GM19372 (cell line): ENCODE data around the gene FBXO31.

Experiments used
- ATAC-seq: cut with Tn5 transposase; IDR thresholded peaks from one replicate; pipeline ENCODE4 v1.9.1; 2021; ENCODE audit warnings: mild to moderate bottlenecking, low read depth, moderate library complexity; ENCODE audit not compliant: unreplicated experiment

The FBXO31 gene

GRCh38 chr16:87383505-87384161 is at the start of gene FBXO31:
TSS of gene FBXO31 (minus strand) at chr16:87383776. CDS start at chr16:87383744, 32 bp downstream.
- ATAC-seq, result peak; percentile 52

DNA sequence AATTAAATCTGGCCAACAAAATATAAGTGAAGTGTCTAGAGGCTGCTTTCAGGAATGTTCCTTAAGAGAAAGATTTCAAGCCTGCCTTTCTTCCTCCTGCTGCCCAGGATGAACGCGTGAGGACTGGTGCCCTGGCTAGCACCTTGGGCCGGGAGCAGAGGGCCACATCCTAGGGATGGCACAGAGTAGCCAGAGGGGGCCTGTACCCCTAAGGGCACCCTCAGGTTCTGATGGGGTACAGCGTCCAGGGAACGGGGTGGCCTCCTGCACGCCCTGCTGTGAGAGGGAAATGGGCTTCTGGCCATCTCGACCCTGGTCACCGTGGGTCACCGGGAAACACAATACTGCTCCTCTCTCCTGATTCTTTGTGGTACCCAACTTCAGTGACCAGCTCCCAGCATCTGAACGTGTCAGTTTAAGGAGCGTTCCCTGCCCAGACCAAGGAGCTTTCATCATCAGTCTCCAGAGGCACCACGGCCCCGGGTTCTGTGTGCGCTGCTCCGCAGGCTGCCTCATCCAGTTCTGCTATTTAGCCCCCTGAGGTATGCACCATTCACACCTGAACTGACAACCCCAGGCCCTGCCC is 48.8 kb upstream of the FBXO31 start:
- no peak for ATAC-seq

DNA sequence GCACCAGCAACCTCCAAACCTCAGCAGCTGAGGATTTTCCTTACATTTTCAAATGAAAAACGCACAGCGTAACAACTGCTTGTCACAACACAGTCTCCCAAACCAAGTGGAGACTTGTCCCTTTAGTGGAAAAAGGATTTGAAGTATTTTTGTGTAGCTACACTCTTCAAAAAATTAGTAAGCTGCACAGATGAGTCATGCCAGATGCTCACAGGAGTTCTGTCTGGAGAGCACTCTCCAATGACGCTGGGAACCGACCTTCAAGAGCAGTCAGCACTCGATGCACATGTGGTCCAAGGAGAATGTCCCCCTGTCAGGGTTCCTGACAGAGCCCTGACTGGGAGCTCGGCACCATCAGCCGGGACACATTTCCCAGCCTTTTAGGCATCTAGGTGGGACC is 48.4 kb upstream of the FBXO31 start:
- ATAC-seq, result no peak

DNA sequence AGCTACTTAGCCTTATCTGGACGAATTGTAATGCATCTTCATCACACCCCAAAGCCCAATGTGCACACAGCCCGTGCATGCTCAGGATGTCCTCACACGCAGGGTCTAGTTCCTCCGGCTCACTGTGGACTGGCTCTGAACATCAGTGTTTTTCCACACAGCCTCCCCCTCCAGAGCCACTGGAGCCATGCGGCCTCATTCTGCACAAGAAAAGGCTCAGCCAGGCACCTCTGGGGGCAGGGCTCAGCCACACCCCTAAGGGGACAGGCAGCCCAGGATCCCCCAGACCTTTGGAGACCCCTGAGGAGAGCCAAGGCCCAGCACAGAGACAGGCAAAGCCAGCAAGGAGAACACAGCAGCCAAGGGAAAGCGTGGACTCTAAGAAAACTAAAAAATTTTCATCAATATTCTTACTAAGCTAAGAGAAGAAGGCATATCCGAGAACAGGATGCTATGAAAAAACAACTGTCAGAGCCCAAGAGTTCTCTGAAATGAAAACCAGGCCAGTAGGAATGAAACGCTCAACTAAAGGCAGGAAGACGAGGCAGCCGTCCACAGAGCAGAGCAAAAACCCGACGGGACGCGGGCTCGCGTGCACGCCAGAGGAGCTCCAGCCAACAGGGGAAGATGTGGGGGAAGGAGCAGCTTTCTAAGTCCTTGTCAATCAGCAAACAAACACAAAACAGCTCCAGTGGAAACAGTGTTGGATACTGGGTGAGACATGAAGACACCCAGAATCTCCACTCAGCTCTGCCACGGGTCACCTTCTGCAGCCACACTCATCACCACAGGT is 43.0 kb upstream of the FBXO31 start:
- ATAC-seq, result no peak

- no peak for ATAC-seq
These were observed 42.4 kb upstream of the FBXO31 start for GRCh38 chr16:87425941-87426340.

GRCh38 chr16:87424266-87424665 is 40.7 kb upstream of the FBXO31 start:
- ATAC-seq, result no peak

- ATAC-seq, result no peak
These were observed 39.9 kb upstream of the FBXO31 start for GRCh38 chr16:87423429-87423828.

- ATAC-seq, result no peak
These were observed 38.5 kb upstream of the FBXO31 start for GRCh38 chr16:87422106-87422505.

- ATAC-seq, result no peak
These were observed 37.7 kb upstream of the FBXO31 start for GRCh38 chr16:87421003-87421912.

DNA sequence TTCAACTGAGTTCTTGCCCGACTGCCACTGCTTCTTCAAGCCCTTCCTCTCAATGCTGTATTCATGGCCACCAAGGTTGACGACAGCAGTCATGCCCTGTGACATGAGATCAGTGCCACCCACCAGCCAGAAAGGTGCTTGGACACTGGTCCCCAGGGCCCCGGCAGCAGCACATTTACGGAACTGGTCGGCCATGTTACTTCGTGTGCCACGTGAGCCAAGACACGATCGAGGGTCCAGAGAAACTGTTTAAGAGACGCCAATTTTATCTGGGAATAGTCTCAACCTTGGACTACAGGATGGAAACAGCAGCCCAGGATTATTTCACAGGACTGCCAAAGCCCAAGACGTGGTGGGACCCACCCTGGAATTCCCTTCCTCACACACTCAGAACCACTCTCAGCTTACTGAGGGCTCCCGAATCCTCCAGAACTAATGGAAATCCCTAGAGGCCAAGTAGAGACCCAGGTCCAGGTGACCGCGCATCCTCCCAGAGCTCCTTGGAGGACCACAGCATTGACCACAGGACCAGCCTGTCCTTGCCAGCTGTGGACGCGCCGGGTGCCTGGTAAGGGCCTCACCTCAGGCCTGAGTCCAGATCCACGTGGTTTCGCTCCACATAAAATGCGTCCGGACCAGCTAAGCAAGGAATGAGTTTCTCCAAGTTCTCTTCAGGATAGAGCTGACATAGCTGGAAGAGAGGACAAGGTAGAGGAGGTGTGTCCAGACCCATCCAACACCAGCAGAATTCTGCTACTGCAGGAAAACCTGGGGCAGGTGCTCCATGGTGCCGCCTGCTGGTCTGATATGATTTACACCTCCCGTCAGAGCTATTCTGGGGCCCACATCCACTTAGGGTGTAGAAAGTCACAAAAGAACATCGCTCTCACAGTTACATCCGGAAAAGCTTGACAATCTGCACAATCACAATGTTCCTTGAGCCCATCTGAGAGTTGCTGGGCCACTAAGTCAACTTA is 36.7 kb upstream of the FBXO31 start:
- ATAC-seq, result no peak

DNA sequence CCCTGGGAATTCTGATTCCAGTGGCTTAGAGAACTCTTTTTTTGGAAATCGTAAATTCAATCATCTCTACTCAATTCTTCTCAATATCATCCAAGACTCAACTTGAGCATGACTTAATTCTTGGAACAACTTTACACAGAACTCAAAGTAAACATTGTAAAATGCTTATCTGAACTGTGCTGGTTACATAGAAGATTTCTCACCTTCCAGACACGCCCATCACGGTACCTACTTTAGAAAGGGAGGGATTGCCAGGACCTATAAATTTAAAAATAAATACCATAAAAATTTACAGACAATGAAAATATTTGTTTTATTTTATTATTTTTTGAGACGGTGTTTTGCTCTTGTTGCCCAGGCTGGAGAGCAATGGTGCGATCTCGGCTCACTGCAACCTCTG is 35.1 kb upstream of the FBXO31 start:
- ATAC-seq, result no peak

DNA sequence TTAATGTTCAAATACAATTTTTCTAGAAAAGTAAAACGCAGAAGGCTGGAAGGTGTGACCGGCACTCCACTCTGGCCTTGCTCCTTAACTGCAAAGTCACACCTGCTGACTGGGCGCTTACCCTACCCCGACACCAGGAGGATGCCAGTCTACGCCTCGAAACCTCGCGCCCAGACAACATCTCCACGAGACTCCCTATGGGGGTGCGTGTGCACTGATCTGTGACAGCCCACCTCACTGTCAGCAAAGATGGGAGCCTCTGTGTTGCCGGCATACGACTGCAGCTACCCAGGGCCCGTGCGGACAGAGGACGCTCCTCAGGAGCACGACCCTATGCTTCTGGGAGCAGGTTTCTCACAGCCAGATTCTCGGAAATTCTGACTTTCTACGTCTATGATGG is 34.6 kb upstream of the FBXO31 start:
- no peak for ATAC-seq

- no peak for ATAC-seq
These were observed 33.9 kb upstream of the FBXO31 start for GRCh38 chr16:87417528-87417910.

- no peak for ATAC-seq
These were observed 33.4 kb upstream of the FBXO31 start for GRCh38 chr16:87416826-87417527.

DNA sequence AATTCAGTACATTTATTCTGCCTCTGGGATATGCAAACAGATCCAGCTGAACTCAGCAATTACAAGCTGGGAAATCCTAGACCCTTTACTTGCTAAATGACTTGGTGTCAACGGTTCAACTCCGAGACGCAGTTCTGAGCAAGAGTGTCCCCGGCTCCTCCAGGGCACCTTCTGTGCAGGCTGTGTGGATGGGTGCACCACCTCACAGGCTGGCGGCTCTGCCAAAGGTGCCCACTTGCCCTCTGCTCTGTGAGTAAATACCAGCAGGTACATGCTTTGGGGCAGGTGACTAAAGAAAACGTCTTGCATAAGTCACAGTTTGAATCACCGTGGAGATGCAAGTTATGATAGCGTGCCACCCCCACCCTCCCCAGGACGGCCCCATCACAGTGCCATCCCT is 31.9 kb upstream of the FBXO31 start:
- ATAC-seq, result no peak

DNA sequence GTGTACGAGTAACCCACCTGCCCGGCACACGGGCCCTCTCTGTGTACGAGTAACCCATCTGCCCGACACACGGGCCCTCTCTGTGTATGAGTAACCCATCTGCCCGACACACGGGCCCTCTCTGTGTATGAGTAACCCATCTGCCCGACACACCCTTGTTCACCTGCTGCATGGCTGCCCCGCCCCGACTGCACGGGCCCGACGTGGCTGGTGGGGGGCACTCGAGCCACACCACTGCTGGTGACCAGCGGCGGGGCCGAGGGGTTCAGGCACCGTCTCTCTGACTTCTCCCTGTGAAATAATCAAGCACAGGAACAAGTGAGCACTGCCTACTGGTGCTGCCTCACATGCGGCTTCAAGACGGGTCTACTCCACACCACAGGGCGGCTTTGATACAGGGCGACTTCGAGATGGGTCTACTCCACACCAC is 30.7 kb upstream of the FBXO31 start:
- no peak for ATAC-seq

GRCh38 chr16:87412996-87413421 is 29.4 kb upstream of the FBXO31 start:
- ATAC-seq, result no peak

DNA sequence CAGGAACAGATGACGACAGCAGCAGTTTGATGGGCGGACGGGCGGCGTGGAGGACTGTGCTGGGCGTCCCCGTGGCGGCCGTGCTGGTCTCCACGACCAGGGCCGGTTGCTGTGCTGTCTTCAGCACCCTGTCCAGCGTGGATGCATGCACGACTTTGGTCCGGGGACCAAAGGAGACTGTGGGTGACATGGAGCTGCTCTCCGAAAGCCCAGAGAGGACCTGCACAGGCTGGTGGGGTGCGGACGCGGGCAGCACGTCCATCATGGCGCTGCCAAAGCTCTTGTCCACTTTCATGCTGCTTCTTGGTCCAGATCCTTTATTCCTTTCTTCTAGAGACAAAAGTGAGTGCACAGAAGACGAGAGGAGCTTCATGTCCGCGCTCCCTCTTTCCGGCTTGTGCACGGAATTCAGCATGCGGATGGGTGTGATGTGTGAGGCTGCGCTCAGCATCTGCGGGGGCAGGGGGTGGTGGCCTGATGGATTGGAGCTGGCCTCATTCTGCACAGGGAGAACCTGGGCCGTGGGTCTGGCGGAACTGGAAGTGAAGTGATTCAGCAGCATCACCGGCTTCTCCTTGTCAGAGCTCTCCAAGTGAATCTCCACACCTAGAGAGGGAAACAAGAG is 28.9 kb upstream of the FBXO31 start:
- no peak for ATAC-seq
